Effector CD4-positive, alpha-beta T cell (primary cell): ENCODE results near the gene ALS2.
"Not testable (repeated sequence)": the region's sequence is repeated elsewhere in the genome, so short reads cannot be mapped to it uniquely, and the experiment has no call there.

Experiments used
- DNase-seq: peaks from one replicate; pipeline ENCODE4 v3.0.0-alpha.2; 2020

Gene ALS2

GRCh38 chr2:201671205-201671604 lies 109.5 kb downstream of the ALS2 start:
- not testable (repeated sequence) for DNase-seq

- no peak for DNase-seq
These were observed 110.9 kb downstream of the ALS2 start for GRCh38 chr2:201669865-201670264.

DNA sequence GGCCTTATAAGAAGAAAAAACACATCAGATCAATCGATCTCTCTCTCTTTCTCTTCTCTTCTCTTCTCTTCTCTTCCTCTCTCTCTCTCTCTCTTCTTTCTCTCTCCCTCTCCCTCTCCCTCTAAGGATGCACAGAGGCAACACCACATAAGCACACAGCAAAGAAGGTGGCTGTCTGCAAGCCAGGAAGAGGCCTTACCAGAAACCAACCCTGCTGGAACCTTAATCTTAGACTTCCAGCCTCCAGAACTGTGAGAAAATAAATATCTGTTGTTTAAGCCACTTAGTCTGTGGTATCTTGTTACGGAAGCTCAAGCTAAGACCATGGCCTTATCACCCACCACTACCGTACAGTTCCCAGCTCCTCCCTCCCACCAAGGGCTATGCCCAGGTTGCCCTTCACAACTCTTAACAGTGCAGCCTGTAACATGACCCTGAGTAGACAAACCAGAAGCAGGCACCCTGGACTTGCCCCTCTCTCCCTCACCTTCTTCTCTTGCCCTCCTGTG lies 112.3 kb downstream of the ALS2 start:
- no peak for DNase-seq

GRCh38 chr2:201664334-201664733 lies 116.4 kb downstream of the ALS2 start:
- DNase-seq = no peak

GRCh38 chr2:201661366-201661765 lies 119.4 kb downstream of the ALS2 start:
- DNase-seq = no peak

DNA sequence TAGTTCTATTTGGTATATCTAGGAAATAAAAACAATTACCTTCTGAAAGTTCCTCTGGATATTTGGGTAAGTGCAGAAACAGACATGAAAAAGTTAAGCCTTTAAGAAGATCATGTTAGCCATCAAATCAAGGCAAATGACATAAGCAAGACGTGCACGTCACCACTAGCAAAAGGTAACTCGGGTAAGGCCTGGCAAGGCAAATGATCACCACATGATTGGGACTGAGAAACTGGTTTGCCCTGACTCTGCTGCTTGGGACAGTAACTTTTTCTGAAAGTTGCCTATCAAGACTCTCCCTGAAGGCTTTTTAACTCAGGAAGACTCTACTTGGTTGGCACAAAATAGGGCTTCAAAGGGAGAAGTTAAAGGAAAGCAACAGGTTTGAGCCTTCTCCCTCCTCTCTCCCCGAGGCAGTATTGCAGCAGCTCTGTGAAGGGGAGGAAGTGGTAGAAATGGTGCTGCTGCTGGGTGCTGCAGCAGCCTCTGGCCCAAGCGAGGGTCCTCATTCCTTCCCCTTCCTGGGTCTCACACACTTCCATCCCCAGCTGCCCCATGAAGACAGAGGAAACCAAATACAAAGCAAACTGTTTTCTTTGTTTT lies 120.3 kb downstream of the ALS2 start:
- DNase-seq = no peak

DNA sequence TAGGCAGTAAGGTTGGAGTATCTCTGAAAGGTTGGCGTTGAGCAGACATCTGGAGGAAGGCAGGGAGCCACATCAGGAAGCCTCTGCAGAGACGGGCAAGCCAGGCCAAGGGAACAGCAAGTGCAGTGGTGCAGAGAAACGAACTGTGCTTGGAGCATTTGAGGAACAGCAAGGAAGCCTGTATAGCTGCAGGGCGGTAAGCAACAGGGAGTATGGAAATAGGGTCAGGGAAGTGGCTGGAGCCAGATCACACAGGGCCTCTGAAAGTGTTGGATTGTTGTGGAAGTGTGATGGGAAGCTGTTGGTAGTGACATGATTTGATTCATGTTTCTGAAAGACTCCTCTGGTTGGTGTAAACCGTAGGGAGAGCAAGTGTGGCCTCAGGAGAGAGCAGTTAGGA lies 124.0 kb downstream of the ALS2 start:
- DNase-seq = no peak

GRCh38 chr2:201656102-201656501 lies 124.6 kb downstream of the ALS2 start:
- DNase-seq = no peak

DNA sequence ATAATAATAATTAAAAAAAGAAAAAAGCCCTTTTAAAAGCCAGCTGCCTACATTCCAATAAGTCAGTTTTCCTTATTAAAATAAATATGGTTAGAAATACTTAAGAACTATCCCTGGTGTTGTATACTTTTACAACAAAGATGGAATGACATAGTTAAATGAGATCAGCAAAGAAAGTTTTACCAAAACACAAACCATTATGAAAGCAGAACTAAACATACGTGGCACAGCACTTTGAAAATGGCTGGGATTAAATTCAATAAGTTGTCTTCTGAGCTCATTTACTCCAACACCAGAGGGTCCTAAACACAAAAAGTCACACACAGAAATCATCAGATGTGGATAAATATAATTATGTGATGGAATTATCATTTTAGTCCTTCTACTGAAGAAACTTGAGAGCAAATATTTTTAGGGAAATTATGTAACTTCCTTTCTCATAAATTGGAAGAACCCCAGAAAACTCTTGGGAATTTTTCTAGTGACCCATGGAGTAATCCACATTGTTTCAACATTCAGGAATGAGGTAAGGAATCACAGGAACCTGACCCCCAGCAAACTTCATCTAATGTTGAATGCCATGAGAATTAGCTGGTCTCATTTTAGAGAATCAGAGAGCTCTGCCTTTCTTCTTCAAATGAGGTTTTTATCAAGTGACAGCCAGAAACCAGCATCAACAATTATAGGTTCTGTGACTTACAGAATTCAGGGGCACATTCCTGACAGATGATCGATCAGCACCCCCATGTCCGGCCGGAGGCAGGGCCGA lies 125.9 kb downstream of the ALS2 start:
- no peak for DNase-seq

DNA sequence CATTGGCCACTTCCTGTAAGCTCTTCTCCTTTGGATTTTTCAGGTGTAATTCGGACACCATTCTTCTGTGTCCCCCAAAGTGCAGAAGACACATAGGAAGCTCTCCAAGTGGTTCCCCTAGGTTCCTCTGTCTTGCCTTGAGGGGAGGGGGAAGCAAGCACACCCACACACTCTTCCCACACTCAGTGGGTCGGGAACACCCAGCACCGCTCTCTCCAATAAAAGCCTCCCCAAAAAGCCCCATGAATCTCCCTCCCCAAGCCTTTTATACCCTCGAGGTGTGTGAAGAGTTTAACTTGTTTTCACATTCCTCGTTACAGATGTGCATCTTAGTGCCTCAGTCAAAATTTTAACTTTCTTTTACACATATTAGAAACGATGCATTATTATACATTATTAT lies 127.5 kb downstream of the ALS2 start:
- DNase-seq = no peak
